Hematopoietic multipotent progenitor cell treated with erythropoietin and hydrocortisone succinate and interleukin-3 and kit ligand, for 6 days (in vitro differentiated cells): Measurements from ENCODE around the gene WASHC4.
"Not testable (repeated sequence)": the region's sequence is repeated elsewhere in the genome, so short reads cannot be mapped to it uniquely, and the experiment has no call there.

Experiments used
- DNase-seq: peaks from one replicate; pipeline ENCODE4 v3.0.0-alpha.2; 2015

Gene WASHC4

GRCh38 chr12:105095338-105095737 is 12.2 kb upstream of the WASHC4 start:
- DNase-seq, result not testable (repeated sequence)

- DNase-seq, result peak; percentile 60
Observed at GRCh38 chr12:105099356-105099755, 8.2 kb upstream of the WASHC4 start.

GRCh38 chr12:105100207-105100985 is 7.1 kb upstream of the WASHC4 start:
- no peak for DNase-seq

DNA sequence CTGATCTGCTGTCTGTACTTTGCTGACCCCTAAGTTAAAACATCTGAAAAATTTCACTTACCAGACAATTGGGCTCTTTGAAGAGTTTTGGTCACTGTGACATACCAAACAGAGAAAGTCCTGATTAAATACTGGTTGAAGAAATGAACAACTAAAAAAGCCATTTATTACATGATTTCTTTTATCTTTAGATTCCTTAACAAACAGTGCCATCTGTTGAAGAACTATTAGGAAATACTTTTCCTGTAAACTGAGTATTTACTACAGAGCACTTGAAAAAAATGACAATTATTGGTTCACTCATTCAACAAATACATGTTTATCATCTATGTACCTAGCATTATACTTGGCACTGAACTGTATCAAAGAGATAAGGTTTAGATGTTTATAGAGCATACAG is 6.5 kb upstream of the WASHC4 start:
- peak; percentile 32 for DNase-seq

GRCh38 chr12:105102673-105103072 is 4.9 kb upstream of the WASHC4 start:
- DNase-seq, result no peak

GRCh38 chr12:105104762-105105161 is 2.8 kb upstream of the WASHC4 start:
- no peak for DNase-seq

DNA sequence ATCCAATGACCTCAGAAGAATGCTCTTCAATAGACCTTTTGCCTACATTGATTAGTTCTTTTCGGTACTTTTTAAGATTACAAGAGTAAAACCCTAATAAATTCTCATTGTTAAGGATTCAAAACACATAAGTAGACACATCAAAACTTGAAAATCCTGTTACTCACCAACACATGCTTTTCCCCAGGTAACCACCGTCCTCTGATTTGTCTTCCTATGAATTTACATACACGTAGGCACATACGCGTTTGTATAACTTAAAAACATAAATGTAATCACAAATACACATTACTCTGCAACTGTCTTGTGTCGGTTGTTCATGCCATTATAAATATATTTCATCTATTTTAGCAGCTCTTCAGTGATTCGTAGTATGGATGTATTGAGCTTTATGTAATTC is 910 bp upstream of the WASHC4 start:
- DNase-seq, result no peak

- no peak for DNase-seq
Observed at GRCh38 chr12:105107171-105107493, 399 bp upstream of the WASHC4 start.

DNA sequence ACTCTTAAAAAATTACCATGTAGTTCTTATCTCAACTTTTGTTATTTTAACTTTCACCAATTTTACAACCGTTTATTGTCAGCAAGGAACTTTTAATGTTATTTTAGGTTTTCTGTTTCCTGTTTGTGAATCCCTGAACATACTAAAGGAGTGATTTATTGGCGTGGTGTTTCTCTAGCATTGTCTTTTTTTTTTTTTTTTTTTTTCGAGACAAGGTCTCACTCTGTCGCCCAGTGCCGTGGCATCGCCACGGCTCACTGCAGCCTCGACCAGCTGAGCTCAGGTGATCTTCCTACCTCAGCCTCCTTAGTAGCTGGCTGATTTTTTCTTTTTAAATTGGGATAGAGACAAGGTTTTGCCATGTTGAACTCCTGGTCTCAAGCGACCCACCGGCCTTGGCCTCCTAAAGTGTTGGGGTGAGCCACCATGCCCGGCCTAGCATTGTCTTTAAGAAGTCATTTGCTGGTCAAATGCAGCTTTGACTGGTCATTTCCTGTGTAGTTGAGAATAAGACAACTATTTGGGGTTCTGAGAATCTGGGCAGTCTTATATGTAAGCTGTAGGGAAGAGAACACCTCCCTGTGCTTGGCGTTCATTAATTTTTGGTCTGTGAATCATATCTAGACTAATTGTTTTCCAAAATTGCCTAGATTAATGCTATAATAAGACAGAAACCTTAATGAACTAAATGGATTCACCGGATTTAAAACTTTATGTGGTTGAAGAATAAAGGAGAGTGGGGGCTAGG is 2.1 kb downstream of the WASHC4 start:
- peak; percentile 22 for DNase-seq

GRCh38 chr12:105110851-105111250 is 3.3 kb downstream of the WASHC4 start:
- DNase-seq, result no peak

DNA sequence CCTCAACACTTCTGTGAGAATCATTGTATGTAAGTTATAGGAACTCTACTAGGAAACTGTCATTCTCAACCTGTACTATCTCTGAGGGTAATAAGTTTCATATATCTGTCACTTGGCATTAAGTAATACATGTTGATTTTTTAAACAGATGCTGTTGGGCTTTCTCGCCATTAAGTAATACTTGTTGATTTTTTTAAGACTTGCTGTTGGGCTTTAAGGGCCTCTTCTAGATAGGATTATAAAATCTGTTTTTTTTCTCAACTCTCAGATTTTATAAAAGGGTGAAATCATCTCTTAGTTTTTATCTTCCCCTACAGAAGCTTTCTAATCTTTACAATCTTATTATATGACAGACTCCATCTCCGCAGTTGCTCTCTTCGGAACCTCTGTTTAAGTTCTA is 5.6 kb downstream of the WASHC4 start:
- DNase-seq, result no peak

- no peak for DNase-seq
Observed at GRCh38 chr12:105116969-105117368, 9.4 kb downstream of the WASHC4 start.

DNA sequence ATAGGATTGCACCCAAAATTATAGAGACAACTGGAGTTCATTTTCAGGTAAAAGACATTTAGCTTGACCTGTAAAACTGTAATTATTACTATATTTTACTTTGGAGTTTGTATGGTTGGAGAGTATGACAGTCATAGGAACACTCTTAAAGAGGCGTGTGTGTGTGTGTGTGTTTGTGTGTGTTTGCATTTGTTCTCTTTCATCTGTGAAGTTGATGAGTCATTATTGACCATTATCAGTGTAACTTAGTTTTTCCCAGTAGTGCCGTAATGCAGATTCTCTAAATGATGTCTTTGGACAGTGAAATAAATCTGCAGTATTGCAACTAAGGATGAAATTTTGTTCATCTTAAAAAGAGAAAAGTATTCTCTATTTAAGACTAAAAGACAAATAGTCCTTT is 13.0 kb downstream of the WASHC4 start:
- peak; percentile 30 for DNase-seq

- no peak for DNase-seq
Observed at GRCh38 chr12:105138248-105138647, 30.7 kb downstream of the WASHC4 start.

- DNase-seq, result no peak
Observed at GRCh38 chr12:105141320-105141922, 33.9 kb downstream of the WASHC4 start.

- no peak for DNase-seq
Observed at GRCh38 chr12:105142259-105142658, 34.7 kb downstream of the WASHC4 start.

- DNase-seq, result no peak
Observed at GRCh38 chr12:105156260-105156659, 48.7 kb downstream of the WASHC4 start.

DNA sequence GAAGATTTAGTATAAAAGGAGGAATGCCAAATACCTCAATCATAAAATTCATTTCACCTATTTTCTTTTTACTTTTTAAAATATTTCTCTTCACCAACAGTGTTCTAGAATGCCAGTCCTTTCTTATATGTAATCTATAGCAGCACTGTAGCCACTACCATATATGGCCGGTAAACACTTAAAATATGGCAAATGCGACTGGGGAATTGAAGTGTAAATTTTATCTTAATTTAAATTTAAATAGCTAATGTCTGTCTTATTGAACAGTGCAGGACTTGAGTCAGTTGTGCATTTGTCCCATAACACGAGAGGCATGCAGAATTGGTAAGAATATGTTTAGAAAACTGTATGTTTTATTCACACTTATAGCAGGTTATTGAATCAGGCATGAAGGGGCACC is 50.1 kb downstream of the WASHC4 start:
- DNase-seq, result no peak

GRCh38 chr12:105158876-105159275 is 51.3 kb downstream of the WASHC4 start:
- DNase-seq, result no peak

- DNase-seq, result no peak
Observed at GRCh38 chr12:105162174-105162573, 54.6 kb downstream of the WASHC4 start.

GRCh38 chr12:105164068-105164467 is 56.5 kb downstream of the WASHC4 start:
- DNase-seq, result no peak

GRCh38 chr12:105166736-105167135 is 59.2 kb downstream of the WASHC4 start:
- DNase-seq, result no peak

DNA sequence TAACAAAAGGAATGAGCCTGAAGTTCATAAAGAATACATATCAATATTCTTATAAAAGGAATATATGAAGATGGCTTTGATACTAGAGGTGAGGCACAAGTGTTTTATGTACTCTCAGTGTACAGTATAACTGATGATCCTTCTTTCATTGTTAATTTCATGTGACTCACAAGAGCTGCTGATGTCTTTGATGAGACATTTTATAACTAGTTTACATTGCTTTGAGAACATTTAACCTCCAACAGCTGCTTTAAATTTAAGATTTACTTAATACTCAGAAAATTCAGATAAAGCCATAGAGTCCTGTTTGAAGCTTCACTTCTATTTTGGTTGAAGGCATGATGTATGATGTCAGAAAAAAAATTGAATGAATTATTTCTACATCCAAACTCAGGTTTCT is 59.8 kb downstream of the WASHC4 start:
- no peak for DNase-seq

- DNase-seq, result no peak
Observed at GRCh38 chr12:105168006-105168405, 60.5 kb downstream of the WASHC4 start.
